WERI-Rb-1 (cell line): ENCODE results near the gene TRIM44.

Experiments used
- DNase-seq: peaks from one replicate; pipeline ENCODE4 v3.0.0-alpha.2; 2020
- H3K27ac ChIP-seq: fragments of 250-450 bp; sonication (Bioruptor Pico); 2 replicates; pipeline ENCODE4 v1.5.1; 2020; ENCODE audit warnings: mild to moderate bottlenecking, moderate library complexity
- H3K27me3 ChIP-seq: fragments of 250-450 bp; sonication (Bioruptor Pico); 2 replicates; pipeline ENCODE4 v1.5.1; 2021; ENCODE audit warnings: mild to moderate bottlenecking, low read depth, moderate library complexity; ENCODE audit not compliant: insufficient read depth, severe bottlenecking
- H3K36me3 ChIP-seq: fragments of 250-450 bp; sonication (Bioruptor Pico); 2 replicates; pipeline ENCODE4 v1.5.1; 2020; ENCODE audit warnings: mild to moderate bottlenecking, moderate library complexity
- H3K4me3 ChIP-seq: 2 replicates; pipeline ENCODE4 v1.5.1; 2011; ENCODE audit warnings: low read depth, mild to moderate bottlenecking, control low read depth, low read length
- H3K9me3 ChIP-seq: fragments of 250-450 bp; sonication (Bioruptor Pico); 2 replicates; pipeline ENCODE4 v1.5.1; 2021; ENCODE audit warnings: mild to moderate bottlenecking, moderate library complexity; ENCODE audit not compliant: severe bottlenecking
- CTCF ChIP-seq: IDR thresholded peaks from 2 replicates; pipeline ENCODE4 v1.5.1; 2011; ENCODE audit warnings: low read depth, mild to moderate bottlenecking, control low read depth, inconsistent platforms, low read length

Gene TRIM44

GRCh38 chr11:35717043-35717442, 54.5 kb downstream of the TRIM44 start:
- peak; percentile 37 for DNase-seq
- Histone ChIP-seq H3K4me3 (no peak overlapping the region), H3K27me3 (no peaks in the 10 kb centered on the region), H3K36me3 (no peaks in the 10 kb centered on the region), H3K9me3 (no peaks in the 10 kb centered on the region), H3K27ac (no peak overlapping the region)
- peak; percentile 24; the same call in 1 of the 2 replicates for TF ChIP-seq CTCF

- Histone ChIP-seq H3K9me3 (no peaks in the 10 kb centered on the region), H3K4me3 (no peak overlapping the region), H3K27ac (no peak overlapping the region), H3K36me3 (no peaks in the 10 kb centered on the region), H3K27me3 (no peaks in the 10 kb centered on the region)
- no peak for TF ChIP-seq CTCF
- no peak for DNase-seq
Measured at GRCh38 chr11:35717520-35717919, 54.9 kb downstream of the TRIM44 start.

GRCh38 chr11:35721651-35722282, 59.2 kb downstream of the TRIM44 start:
- Histone ChIP-seq H3K4me3 (no peak overlapping the region), H3K36me3 (peaks cover 6% of the 10 kb centered on the region), H3K27me3 (no peaks in the 10 kb centered on the region), H3K27ac (no peak overlapping the region), H3K9me3 (no peaks in the 10 kb centered on the region)
- no peak for DNase-seq
- TF ChIP-seq CTCF = no peak

- no peaks in the 10 kb centered on the region for H3K27me3 ChIP-seq
- no peak for DNase-seq
- H3K27ac ChIP-seq = no peak overlapping the region
- H3K9me3 ChIP-seq = no peaks in the 10 kb centered on the region
- no peak overlapping the region for H3K4me3 ChIP-seq
- TF ChIP-seq CTCF = no peak
- H3K36me3 ChIP-seq = peaks cover 15% of the 10 kb centered on the region
Measured at GRCh38 chr11:35722641-35723040, 60.1 kb downstream of the TRIM44 start.

- no peak overlapping the region for H3K4me3 ChIP-seq
- H3K9me3 ChIP-seq = no peaks in the 10 kb centered on the region
- no peak for DNase-seq
- peaks cover 16% of the 10 kb centered on the region for H3K36me3 ChIP-seq
- no peak for TF ChIP-seq CTCF
- no peaks in the 10 kb centered on the region for H3K27me3 ChIP-seq
- H3K27ac ChIP-seq = no peak overlapping the region
Measured at GRCh38 chr11:35723493-35723892, 60.9 kb downstream of the TRIM44 start.

- Histone ChIP-seq H3K36me3 (peaks cover 16% of the 10 kb centered on the region), H3K27ac (no peak overlapping the region; the same call in 1 of the 2 replicates), H3K27me3 (no peaks in the 10 kb centered on the region), H3K4me3 (no peak overlapping the region), H3K9me3 (no peaks in the 10 kb centered on the region)
- no peak for TF ChIP-seq CTCF
- no peak for DNase-seq
Measured at GRCh38 chr11:35723913-35724312, 61.3 kb downstream of the TRIM44 start.
